DMS 273 (cell line): ENCODE results near the gene CORO2B.

Experiments
- DNase-seq: peaks from one replicate; lab custom pipeline; 2025; ENCODE audit not compliant: unreplicated experiment; lab: John Stamatoyannopoulos, UW

Gene CORO2B

GRCh38 chr15:68553994-68554720 is 24.6 kb upstream of the CORO2B start:
- DNase-seq = peak; percentile 88

GRCh38 chr15:68554721-68555678 is 23.8 kb upstream of the CORO2B start:
- no peak for DNase-seq

DNA sequence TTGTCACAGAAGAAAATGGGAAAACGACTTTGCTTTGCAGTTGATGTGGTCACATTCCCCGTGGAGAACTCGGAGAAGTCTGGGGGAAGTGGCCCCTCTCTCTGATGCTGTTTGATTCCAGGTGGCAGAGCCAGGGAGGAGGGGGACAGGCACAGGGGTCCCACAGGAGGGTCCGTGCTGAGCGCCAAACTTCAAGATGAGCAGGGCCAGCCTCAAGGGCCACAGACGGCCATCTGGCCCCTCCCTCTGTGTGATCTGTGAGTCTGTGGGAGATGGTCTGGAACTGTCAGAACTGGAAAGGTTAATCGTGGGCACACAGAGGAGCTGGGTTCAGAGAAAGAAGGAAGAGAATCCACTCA is 23.1 kb upstream of the CORO2B start:
- DNase-seq = no peak

DNA sequence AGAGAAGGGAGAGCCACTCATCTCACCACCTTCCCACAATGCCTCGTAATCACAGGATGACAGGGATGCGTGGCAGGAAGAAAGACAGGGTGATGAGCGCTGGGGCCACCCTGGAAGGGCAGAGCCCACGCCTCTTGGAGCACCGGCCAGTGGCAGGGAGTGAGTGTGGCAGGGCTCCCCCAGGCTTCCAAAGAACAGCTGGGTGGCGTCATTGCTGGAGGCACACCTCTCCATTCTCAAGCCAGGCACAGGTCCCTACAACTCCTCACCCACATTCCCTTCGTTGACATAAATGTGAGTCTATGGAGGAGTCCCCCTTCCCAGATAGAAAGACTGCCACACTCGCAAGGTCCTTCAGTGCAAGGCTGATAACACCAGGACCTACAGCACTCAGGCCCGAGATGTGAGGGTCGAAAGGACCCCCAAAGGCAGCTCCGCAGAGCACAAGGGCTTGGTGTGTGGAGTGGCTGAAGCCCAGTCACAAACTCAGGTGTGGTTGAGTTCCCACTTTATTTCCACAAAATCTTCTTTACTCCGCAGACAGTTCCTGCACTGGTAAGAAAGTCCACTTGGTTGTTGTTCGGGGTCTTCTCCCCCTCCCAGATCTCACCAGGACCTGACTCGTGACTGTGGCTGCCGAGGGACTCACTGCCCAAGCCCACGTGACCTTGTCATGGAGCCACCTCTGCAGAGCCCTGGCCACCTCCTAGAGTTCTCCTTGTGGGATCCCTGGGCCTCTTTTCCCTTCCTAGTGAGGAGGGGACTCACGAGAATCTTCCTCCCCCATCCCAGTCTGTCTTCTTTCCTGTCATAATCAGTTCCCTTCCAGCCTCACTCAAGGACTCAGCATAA is 22.4 kb upstream of the CORO2B start:
- no peak for DNase-seq

GRCh38 chr15:68557469-68558317 is 21.1 kb upstream of the CORO2B start:
- no peak for DNase-seq

DNA sequence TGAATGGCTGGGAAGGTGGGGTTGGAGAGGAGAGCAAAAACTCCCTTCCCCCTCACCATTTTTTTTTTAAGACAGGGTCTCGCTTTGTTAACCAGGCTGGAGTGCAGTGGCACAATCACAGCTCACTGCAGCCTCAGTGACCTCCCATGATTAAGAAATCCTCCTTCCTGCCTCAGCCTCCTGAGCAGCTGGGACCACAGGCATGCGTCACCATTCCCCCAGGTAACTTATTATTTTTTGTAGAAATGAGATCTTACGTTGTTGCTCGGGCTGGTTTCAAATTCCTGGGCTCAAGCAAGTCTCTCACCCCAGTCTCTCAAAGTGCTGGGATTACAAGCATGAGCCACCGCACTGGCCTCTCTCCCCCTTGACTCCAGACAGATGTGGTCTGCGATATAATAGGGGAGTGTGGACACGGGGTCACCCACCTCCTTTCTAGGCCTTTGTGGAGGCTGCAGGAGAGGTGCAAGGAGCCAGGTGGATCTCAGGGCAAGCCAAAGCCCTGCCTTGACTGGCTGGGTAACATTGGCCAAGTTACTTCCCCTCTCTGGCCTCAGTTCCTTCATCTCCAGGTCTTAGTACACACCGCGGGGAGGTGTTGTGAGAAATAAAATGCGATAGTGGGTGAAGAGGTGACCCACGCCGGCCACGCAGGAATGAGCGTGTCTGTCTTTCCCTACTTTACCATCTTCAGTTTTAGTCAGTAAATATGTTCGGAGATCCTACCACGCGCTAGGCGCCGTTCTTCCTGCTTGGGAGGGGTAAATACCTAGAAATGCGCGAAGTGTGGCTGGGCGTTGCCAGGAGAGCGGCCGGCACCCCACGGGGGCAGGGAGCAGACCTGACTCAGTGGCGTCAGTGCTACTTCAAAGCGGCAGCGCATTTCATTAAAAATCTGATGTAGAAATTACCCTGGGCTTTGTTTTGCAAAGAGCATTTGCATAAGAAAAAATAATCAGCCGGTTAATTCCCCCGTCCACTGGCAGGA is 20.2 kb upstream of the CORO2B start:
- DNase-seq = no peak

DNA sequence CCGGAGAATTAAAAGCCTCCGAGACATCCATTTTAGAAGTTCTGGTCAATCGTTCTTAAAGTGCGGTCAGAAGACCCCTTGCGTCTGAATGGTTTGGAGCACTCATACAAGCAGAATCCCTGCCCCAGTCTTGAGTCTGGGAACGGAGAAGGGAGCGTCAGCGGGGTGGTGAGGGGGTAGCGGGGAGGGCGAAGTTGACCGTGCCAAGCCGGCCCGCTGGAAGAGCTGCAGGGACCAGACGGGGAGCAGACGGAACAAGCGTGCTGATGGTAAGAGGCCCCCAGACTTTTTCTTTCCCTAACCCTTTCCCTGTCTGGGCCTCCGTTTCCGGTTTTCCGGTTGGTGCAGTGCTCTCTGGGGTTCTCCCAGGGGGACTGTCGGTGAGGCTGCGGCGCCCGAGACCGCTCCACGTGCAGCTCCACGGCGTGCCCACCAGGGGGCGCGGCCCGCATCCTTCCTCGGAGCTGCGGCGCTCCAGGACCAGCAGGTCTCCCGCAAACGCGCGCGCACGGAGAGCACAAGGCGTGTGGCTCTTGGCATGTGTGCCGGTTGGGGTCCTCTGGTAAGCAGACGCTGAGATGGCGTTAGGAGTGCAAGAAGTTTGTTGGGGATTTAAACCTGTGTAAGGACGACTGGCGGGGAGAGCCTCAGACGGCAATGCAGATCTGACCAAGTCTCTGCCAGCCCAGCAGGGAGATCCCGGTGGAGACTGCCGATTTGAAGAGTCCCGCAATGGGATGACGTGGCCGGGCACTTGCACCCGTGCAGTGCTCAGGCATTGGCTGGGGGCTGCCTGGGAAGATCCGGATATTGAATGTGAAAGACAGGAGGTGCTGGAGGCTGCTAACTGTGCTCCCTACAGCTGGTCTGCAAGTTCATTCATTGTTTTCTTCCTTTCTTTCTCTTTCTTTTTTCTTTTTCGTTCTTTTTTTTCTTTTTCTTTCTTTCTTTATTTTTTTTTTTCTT is 19.2 kb upstream of the CORO2B start:
- DNase-seq = peak; percentile 91

GRCh38 chr15:68560501-68561113 is 18.2 kb upstream of the CORO2B start:
- DNase-seq = peak; percentile 76

DNA sequence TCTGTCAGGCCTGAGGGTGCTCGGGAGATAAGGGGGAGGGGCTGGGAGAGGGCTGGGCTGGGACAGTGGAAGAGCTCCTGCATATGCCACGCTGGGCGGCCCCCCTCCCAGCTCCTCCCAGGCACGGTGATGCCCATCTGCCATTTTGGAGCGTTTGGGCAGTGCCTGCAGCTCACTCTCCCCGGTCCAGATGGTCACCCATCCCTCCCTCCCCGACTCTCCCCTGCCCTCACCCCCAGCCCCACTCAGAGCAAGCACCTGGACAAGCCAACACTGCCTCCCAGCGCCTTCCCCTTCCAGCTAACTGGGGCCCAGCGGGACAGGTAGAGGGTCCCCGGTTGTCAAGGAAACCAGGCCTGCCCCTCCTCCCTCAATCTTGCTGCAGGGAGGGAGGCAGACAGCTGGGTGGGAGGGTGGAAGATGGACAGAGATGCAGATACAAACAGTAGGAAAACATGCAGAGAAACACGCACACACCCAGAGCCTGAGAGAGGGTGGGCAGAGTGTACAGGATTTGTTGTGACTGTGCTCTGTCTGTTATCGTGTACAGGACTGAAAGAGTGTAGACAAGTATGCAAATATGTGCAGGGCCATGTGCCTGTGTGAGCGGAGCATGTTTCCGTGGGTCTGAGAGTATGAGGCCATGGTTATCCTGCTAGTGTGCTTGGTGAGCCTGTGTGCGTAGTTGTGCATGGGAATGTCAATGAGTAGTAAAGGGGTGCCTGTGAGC is 17.5 kb upstream of the CORO2B start:
- peak; percentile 87 for DNase-seq

- no peak for DNase-seq
These were observed 16.9 kb upstream of the CORO2B start for GRCh38 chr15:68561901-68562300.

DNA sequence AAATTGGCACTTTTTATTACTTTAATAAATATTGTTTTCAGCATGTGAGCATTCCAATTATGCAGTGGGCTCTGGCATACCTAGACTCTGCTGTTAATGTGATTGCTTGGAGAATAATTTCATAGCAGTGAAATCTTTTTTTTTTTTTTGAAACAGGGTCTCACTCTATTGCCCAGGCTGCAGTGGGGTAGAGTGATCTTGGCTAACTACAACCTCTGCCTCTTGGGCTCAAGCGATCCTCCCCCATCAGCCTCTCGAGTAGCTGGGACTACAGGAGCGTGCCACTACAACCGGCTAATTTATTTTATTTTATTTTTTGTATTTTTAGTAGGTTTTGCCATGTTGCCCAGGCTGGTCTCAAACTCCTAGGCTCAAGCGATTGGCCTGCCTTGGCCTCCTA is 14.6 kb upstream of the CORO2B start:
- no peak for DNase-seq

- no peak for DNase-seq
These were observed 13.6 kb upstream of the CORO2B start for GRCh38 chr15:68565234-68565633.

- no peak for DNase-seq
These were observed 13.1 kb upstream of the CORO2B start for GRCh38 chr15:68565726-68566125.

GRCh38 chr15:68566377-68566954 is 12.3 kb upstream of the CORO2B start:
- no peak for DNase-seq

DNA sequence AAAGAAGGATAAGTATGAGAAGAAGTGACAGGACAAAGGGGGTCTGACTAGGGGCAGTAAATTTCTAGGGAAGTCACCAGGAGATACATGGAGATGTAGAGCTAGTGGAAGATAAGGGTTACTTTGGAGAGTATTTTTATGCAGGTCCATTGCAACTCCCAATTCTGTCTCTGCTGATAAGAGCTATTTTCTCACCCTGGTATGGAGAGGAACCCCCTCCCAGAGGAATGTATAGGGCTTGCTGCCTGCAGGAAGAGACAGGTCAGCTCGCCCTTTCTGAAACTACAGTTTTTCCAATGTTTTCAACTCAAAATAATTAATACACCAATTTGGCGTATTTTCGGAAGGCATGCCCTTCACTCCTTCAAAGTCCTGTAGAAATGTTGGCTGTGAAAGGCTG is 11.4 kb upstream of the CORO2B start:
- no peak for DNase-seq

- no peak for DNase-seq
These were observed 7.8 kb upstream of the CORO2B start for GRCh38 chr15:68570974-68571373.

GRCh38 chr15:68571582-68571981 is 7.2 kb upstream of the CORO2B start:
- DNase-seq = no peak
